Body of pancreas (tissue), 4 donors: ENCODE data around the gene G6PD. TPM values are rescaled to one million over a fixed set of nuclear protein-coding genes. Genes with fewer than 3 reads are reported as not detected.

Experiments used
- ATAC-seq: fragments of 150-250 bp; one replicate; pipeline ENCODE4 v1.9.1; 2016
- DNase-seq, 4 donors: peaks; one replicate each; pipeline ENCODE4 v3.0.0-alpha.2; 2019
- H3K27ac ChIP-seq, 4 donors: fragments of 200-600 bp; sonication (generic); 1 replicate in 3 of 4; 2 replicates in 1 of 4; pipeline versions ENCODE4 v1.5.1 to v1.6.1; 2016 to 2019; ENCODE audit warnings: mild to moderate bottlenecking in 1 of 4, mixed read lengths in 1 of 4, moderate library complexity in 1 of 4
- H3K27me3 ChIP-seq, 2 donors: fragments of 200-600 bp; sonication (generic); one replicate each; pipeline ENCODE4 v1.6.0; 2016; ENCODE audit warnings: mild to moderate bottlenecking in 1 of 2
- H3K36me3 ChIP-seq, 2 donors: fragments of 200-600 bp; sonication (generic); replicated peaks in 1 of 2; 2 replicates each; pipeline ENCODE4 v1.5.1; 2016; ENCODE audit warnings: low read depth in 2 of 2; ENCODE audit not compliant: insufficient read depth in 1 of 2
- H3K4me1 ChIP-seq: fragments of 200-600 bp; sonication (generic); one replicate; pipeline ENCODE4 v1.6.0; 2016
- H3K4me3 ChIP-seq, 2 donors: fragments of 200-600 bp; sonication (generic); 1 replicate in 1 of 2; 2 replicates in 1 of 2; pipeline ENCODE4 v1.5.1; 2016 to 2019
- H3K9me3 ChIP-seq, 3 donors: fragments of 200-600 bp; sonication (generic); 1 replicate in 2 of 3; 2 replicates in 1 of 3; pipeline ENCODE4 v1.5.1; 2016
- POLR2A ChIP-seq, 3 donors: fragments of 450-650 bp; IDR thresholded peaks; one replicate each; pipeline ENCODE4 v1.6.1; 2016; ENCODE audit warnings: antibody characterized with exemption in 3 of 3, mild to moderate bottlenecking in 2 of 3
- WGBS, 2 donors: methylation state at CpG; one replicate each; pipeline ENCODE4 v1.1.5; 2017; 5-methylcytosine and 5-hydroxymethylcytosine counted together
- intact Hi-C: fragments of 100-400 bp; cut with DNase I; formaldehyde crosslinking; loops from one replicate; pipeline ENCODE4 v1.15.1; 2023
- total RNA-seq, 2 donors: library from RNA; depleted of rRNA; stranded (reverse); fragments of >200 nt; gene quantifications; one replicate each; pipeline ENCODE4 v1.1.0, GENCODE V29; 2016
- TF ChIP-seq, protein P1 (sequence below), 7 experiments: fragments of 450-650 bp in 4 of 7; fragments of 200-600 bp in 3 of 7; sonication (generic) in 3 of 7; IDR thresholded peaks; one replicate each; pipeline ENCODE4 v1.5.1; 2016 to 2019; ENCODE audit warnings: antibody characterized with exemption in 7 of 7

G6PD gene
- total RNA-seq, 2 donors from 2014 or later, result 7.6 to 16.1 TPM

DNA sequence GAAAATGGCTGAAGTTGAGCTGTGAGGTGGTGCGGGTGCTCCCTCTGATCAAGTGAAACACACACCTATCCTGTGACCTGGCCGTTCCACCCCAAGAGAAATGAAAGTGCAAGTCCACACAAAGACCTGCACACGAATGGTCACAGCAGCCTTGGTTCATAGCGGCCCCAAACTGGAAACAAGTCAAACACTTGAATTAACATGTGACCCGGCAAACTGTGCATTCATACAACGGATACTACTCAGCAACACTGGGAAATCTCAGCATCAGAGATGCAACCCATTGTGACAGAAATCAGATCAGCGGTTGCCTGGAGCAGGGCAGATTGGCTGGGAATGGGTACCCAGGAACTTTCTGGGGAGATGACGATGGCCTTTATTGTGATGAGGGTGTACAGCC is 7.6 kb downstream of the G6PD start:
- intact Hi-C loops, result no loop called here
- DNase-seq (no peak), ATAC-seq (no peak)
- 83 to 91% methylated on average over 6 to 7 of the region's 8 CpGs for WGBS, 2 donors
- Histone ChIP-seq H3K27ac (no peak overlapping the region), H3K27me3 (no peaks in the 10 kb centered on the region), H3K4me3 (no peak overlapping the region), H3K4me1 (peaks cover 13% of the 10 kb centered on the region), H3K36me3 (no peaks in the 10 kb centered on the region), H3K9me3 (no peaks in the 10 kb centered on the region)
- TF ChIP-seq, protein P1, sequence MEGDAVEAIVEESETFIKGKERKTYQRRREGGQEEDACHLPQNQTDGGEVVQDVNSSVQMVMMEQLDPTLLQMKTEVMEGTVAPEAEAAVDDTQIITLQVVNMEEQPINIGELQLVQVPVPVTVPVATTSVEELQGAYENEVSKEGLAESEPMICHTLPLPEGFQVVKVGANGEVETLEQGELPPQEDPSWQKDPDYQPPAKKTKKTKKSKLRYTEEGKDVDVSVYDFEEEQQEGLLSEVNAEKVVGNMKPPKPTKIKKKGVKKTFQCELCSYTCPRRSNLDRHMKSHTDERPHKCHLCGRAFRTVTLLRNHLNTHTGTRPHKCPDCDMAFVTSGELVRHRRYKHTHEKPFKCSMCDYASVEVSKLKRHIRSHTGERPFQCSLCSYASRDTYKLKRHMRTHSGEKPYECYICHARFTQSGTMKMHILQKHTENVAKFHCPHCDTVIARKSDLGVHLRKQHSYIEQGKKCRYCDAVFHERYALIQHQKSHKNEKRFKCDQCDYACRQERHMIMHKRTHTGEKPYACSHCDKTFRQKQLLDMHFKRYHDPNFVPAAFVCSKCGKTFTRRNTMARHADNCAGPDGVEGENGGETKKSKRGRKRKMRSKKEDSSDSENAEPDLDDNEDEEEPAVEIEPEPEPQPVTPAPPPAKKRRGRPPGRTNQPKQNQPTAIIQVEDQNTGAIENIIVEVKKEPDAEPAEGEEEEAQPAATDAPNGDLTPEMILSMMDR (IDR thresholded peaks at IDR 0.05), result no peak
- no peak for TF ChIP-seq POLR2A (IDR thresholded peaks at IDR 0.05)

DNA sequence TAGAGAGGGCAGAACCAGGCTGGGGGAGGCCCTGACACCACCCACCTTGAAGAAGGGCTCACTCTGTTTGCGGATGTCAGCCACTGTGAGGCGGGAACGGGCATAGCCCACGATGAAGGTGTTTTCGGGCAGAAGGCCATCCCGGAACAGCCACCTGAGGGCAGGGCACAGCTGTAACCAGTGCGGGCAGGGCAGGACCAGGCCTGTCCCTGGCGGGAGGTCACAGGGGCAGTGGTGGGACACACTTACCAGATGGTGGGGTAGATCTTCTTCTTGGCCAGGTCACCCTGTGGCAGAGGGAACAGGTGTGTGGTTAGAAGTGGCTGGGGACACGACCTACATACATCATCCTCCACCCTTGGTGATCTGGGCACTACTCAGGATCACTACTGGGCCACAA is 10.8 kb downstream of the G6PD start:
- no peak for DNase-seq
- Histone ChIP-seq H3K27me3 (no peaks in the 10 kb centered on the region), H3K27ac (no peak overlapping the region), H3K4me3 (no peak overlapping the region), H3K4me1 (peaks cover 4% of the 10 kb centered on the region), H3K36me3 (no peaks in the 10 kb centered on the region), H3K9me3 (no peaks in the 10 kb centered on the region)
- TF ChIP-seq POLR2A (IDR thresholded peaks at IDR 0.05), result no peak
- TF ChIP-seq, protein P1 (IDR thresholded peaks at IDR 0.05), result no peak
- ATAC-seq, result no peak
- intact Hi-C loops, result no loop called here
- 60 to 77% methylated on average over 1 to 4 of the region's 9 CpGs for WGBS, 2 donors

DNA sequence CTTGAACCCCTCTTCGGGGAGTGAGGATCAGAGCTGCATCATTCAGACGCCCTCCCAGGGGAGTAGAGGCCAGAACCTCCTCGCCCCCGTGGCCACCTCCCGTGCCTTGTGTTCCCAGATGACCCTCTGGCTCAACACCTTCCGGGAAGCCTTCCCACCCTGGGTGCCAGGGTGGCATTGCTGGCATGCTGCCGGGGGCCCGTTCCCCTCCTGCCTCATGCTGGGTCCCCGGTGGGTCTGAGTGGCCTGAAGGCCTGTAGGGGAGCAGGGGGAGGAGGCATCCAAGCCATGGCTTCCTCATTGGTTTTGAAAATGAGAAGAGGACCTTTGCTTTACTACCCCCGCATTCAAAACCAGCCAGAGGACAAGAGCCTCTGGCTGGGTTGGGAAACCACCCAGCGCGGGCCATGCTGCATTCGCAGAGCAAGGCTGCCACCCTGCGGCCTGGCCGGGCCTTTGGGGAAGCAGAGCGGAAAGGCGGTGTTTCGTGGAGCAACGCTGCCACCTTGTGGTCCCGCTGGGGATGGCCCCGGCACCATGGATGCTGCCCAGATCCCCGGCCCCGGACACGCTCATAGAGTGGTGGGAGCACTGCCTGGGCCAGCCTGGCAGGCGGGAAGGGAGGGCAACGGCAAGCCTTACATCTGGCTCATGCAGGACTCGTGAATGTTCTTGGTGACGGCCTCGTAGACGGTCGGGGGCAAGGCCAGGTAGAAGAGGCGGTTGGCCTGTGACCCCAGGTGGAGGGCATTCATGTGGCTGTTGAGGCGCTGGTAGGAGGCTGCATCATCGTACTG is 11.9 kb downstream of the G6PD start:
- Histone ChIP-seq H3K4me1 (peaks cover 4% of the 10 kb centered on the region), H3K9me3 (no peaks in the 10 kb centered on the region), H3K36me3 (no peaks in the 10 kb centered on the region), H3K4me3 (no peak overlapping the region), H3K27me3 (no peaks in the 10 kb centered on the region), H3K27ac (peak overlapping the region in 2 of 4 donors; percentile 41 to 55)
- intact Hi-C loops, result no loop called here
- WGBS, 2 donors, result 14% methylated on average over 26 of the region's 34 CpGs; no CpG with 5 or more reads in 1 of the 2 donors
- TF ChIP-seq, protein P1 (IDR thresholded peaks at IDR 0.05), result peak; percentile 83 to 100 (median 99)
- TF ChIP-seq POLR2A (IDR thresholded peaks at IDR 0.05), result no peak
- ATAC-seq (peak; percentile 99), DNase-seq (peak; percentile 88 to 95 (median 91))

DNA sequence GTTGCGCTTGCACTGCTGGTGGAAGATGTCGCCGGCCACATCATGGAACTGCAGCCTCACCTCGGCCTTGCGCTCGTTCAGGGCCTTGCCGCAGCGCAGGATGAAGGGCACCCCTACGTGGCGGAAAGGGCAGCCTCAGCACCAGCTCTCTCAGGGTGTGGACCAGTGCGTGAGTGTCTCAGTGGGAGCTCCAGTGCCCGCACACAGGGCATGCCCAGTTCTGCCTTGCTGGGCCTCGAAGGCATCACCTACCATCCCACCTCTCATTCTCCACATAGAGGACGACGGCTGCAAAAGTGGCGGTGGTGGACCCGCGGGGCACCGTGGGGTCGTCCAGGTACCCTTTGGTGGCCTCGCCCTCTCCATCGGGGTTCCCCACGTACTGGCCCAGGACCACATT is 14.0 kb downstream of the G6PD start:
- H3K27me3 ChIP-seq, result no peaks in the 10 kb centered on the region
- ATAC-seq, result no peak
- 84% methylated on average over 8 of the region's 23 CpGs; no CpG with 5 or more reads in 1 of the 2 donors for WGBS, 2 donors
- intact Hi-C loops, result no loop called here
- DNase-seq, result no peak
- H3K36me3 ChIP-seq, result no peaks in the 10 kb centered on the region
- TF ChIP-seq POLR2A (IDR thresholded peaks at IDR 0.05), result no peak
- TF ChIP-seq, protein P1 (IDR thresholded peaks at IDR 0.05), result no peak
- no peak overlapping the region for H3K4me3 ChIP-seq
- H3K9me3 ChIP-seq, result no peaks in the 10 kb centered on the region
- H3K4me1 ChIP-seq, result peaks cover 4% of the 10 kb centered on the region
- H3K27ac ChIP-seq, result no peak overlapping the region

DNA sequence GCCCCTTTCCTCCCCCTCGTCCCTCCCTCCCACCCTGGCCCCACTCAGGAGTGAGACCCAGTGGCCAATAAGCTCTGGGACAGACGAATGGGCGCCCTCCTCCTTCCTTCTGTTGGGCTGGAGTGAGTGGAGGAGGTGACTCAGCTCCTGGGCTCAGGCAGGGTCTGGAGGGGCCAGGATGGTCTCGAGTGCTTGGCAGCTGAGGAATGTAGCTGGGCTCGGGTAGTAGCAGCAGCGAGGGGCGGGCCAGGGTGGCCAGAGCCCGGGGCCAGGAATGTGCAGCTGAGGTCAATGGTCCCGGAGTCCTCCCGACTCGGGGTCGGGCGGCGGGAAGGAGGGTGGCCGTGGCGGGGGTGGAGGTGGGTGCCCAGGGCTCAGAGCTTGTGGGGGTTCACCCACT is 15.0 kb downstream of the G6PD start:
- H3K27ac ChIP-seq, result no peak overlapping the region
- intact Hi-C loops, result no loop called here
- WGBS, 2 donors, result no CpG with 5 or more reads among the region's 16 CpGs
- TF ChIP-seq, protein P1 (IDR thresholded peaks at IDR 0.05), result no peak
- TF ChIP-seq POLR2A (IDR thresholded peaks at IDR 0.05), result no peak
- DNase-seq (no peak), ATAC-seq (no peak)
- no peaks in the 10 kb centered on the region for H3K9me3 ChIP-seq
- H3K27me3 ChIP-seq, result no peaks in the 10 kb centered on the region
- H3K36me3 ChIP-seq, result no peaks in the 10 kb centered on the region
- H3K4me1 ChIP-seq, result peaks cover 7% of the 10 kb centered on the region
- no peak overlapping the region for H3K4me3 ChIP-seq
